Right lobe of liver (tissue), 6 donors: ENCODE data around the gene CYP2E1. TPM values are rescaled to one million over a fixed set of nuclear protein-coding genes. Genes with fewer than 3 reads are reported as not detected.
"Not testable (repeated sequence)": the region's sequence is repeated elsewhere in the genome, so short reads cannot be mapped to it uniquely, and the experiment has no call there.

Experiments used
- ATAC-seq, 4 donors: fragments of 200-7000 bp; cut with Tn5 transposase; one replicate each; pipeline ENCODE4 v1.9.1; 2020; ENCODE audit warnings: mild to moderate bottlenecking in 4 of 4, moderate library complexity in 4 of 4
- DNase-seq, 3 donors: peaks; one replicate each; pipeline ENCODE4 v3.0.0-alpha.2; 2020
- H3K27ac ChIP-seq, 3 donors: fragments of 200-600 bp; one replicate each; pipeline ENCODE4 v1.8.0; 2022
- H3K27me3 ChIP-seq, 2 donors: fragments of 200-600 bp; one replicate each; pipeline ENCODE4 v1.8.0; 2022
- H3K36me3 ChIP-seq, 4 donors: fragments of 200-600 bp; sonication (generic) in 1 of 4; one replicate each; pipeline versions ENCODE4 v1.5.1 to v1.8.0; 2017 to 2022; ENCODE audit warnings: control low read depth in 1 of 4
- H3K4me1 ChIP-seq, 4 donors: fragments of 200-600 bp; sonication (generic) in 1 of 4; one replicate each; pipeline versions ENCODE4 v1.5.1 to v1.8.0; 2017 to 2022; ENCODE audit warnings: control low read depth in 1 of 4
- H3K4me3 ChIP-seq, 3 donors: fragments of 200-600 bp; one replicate each; pipeline ENCODE4 v1.8.0; 2022
- H3K9me3 ChIP-seq, 4 donors: fragments of 200-600 bp; sonication (generic) in 1 of 4; one replicate each; pipeline versions ENCODE4 v1.5.1 to v1.8.0; 2017 to 2022; ENCODE audit warnings: control low read depth in 1 of 4
- CTCF ChIP-seq, 4 donors: fragments of 200-600 bp in 3 of 4; fragments of 450-650 bp in 1 of 4; IDR thresholded peaks; one replicate each; pipeline versions ENCODE4 v1.5.1 to v1.8.0; 2016 to 2022; ENCODE audit warnings: antibody characterized with exemption in 4 of 4, mild to moderate bottlenecking in 2 of 4
- POLR2A ChIP-seq: fragments of 450-650 bp; IDR thresholded peaks from one replicate; pipeline ENCODE4 v1.6.1; 2017; ENCODE audit warnings: antibody characterized with exemption, mild to moderate bottlenecking
- WGBS: methylation state at CpG from one replicate; pipeline ENCODE4 v1.1.6; 2018; ENCODE audit warnings: low coverage, low lambda C conversion rate; ENCODE audit not compliant: insufficient coverage; ENCODE audit errors: missing lambda C conversion rate; 5-methylcytosine and 5-hydroxymethylcytosine counted together
- intact Hi-C, 2 donors: fragments of 100-400 bp; cut with DNase I; formaldehyde crosslinking; loops; one replicate each; pipeline versions ENCODE4 v1.11.2 to v1.14.1; 2022
- total RNA-seq, 6 experiments: library from RNA; depleted of rRNA in 2 of 6; stranded (reverse); fragments of >200 nt in 2 of 6; fragmentation: NEBNext Ultra II Directional in 3 of 6; extraction: Animal tissue kit (Norgen Biotek cat#: 25700) in 3 of 6; gene quantifications; one replicate each; pipeline versions ENCODE4 v1.1.0 to v1.2.4, GENCODE V29; 2016 to 2023
- donor health status: DM: no; HTN: yes; CAD: no.
- donor health status: DM: no; HTN: no; CAD: no.
- donor health status: DM: no; HTN: no; CAD: no.
- donor health status: DM: no; HTN: yes; CAD: no.
- donor health status: DM: no; HTN: yes; CAD: no.

Gene CYP2E1
- total RNA-seq, 6 experiments from 2014 or later, result 1,651 to 5,193 (median 3,912) TPM

- H3K4me3 ChIP-seq, result no peak overlapping the region
- no peaks in the 10 kb centered on the region for H3K9me3 ChIP-seq
- peak in 2 of 4 donors; percentile 12 to 34 for ATAC-seq
- intact Hi-C loops, result no loop called here
- 60% methylated on average over 3 of the region's 7 CpGs for WGBS
- DNase-seq, result no peak
- no peak for TF ChIP-seq POLR2A
- TF ChIP-seq CTCF (IDR thresholded peaks at IDR 0.05), result no peak
- no peaks in the 10 kb centered on the region for H3K27me3 ChIP-seq
- peaks cover 0 to 93% (median 36%) of the 10 kb centered on the region in 4 donors for H3K36me3 ChIP-seq
- H3K27ac ChIP-seq, result no peak overlapping the region
- H3K4me1 ChIP-seq, result peaks cover 0 to 9% (median 0%) of the 10 kb centered on the region in 4 donors
Measured at GRCh38 chr10:133532871-133533270, 5.7 kb downstream of the CYP2E1 start.

GRCh38 chr10:133534417-133534816 is 7.3 kb downstream of the CYP2E1 start:
- H3K27me3 ChIP-seq, result no peaks in the 10 kb centered on the region
- peaks cover 0 to 93% (median 35%) of the 10 kb centered on the region in 4 donors for H3K36me3 ChIP-seq
- TF ChIP-seq POLR2A, result no peak
- TF ChIP-seq CTCF (IDR thresholded peaks at IDR 0.05), result no peak
- 67% methylated on average over 1 of the region's 7 CpGs for WGBS
- intact Hi-C loops, result no loop called here
- H3K4me1 ChIP-seq, result peaks cover 0 to 9% (median 0%) of the 10 kb centered on the region in 4 donors
- no peak overlapping the region for H3K27ac ChIP-seq
- ATAC-seq, result peak in 3 of 4 donors; percentile 7 to 34 (median 18)
- DNase-seq, result no peak
- no peak overlapping the region for H3K4me3 ChIP-seq
- H3K9me3 ChIP-seq, result no peaks in the 10 kb centered on the region

- DNase-seq (no peak), ATAC-seq (peak in 2 of 4 donors; percentile 0)
- intact Hi-C loops, result no loop called here
- H3K27me3 ChIP-seq, result no peaks in the 10 kb centered on the region
- 36% methylated on average over 4 of the region's 4 CpGs for WGBS
- no peaks in the 10 kb centered on the region for H3K9me3 ChIP-seq
- H3K4me3 ChIP-seq, result no peak overlapping the region
- H3K27ac ChIP-seq, result no peak overlapping the region
- no peaks in the 10 kb centered on the region for H3K4me1 ChIP-seq
- TF ChIP-seq POLR2A (no peak), CTCF (IDR thresholded peaks at IDR 0.05) (no peak)
- peaks cover 0 to 80% (median 31%) of the 10 kb centered on the region in 4 donors for H3K36me3 ChIP-seq
Measured at GRCh38 chr10:133536198-133536597, 9.0 kb downstream of the CYP2E1 start.

GRCh38 chr10:133537546-133538545 is 10.7 kb downstream of the CYP2E1 start:
- DNase-seq (no peak), ATAC-seq (no peak)
- H3K9me3 ChIP-seq, result no peaks in the 10 kb centered on the region
- TF ChIP-seq POLR2A (peak; percentile 27), CTCF (IDR thresholded peaks at IDR 0.05) (no peak)
- H3K27me3 ChIP-seq, result no peaks in the 10 kb centered on the region
- intact Hi-C loops, result no loop called here
- H3K4me3 ChIP-seq, result no peak overlapping the region
- no peaks in the 10 kb centered on the region for H3K4me1 ChIP-seq
- H3K27ac ChIP-seq, result peak overlapping the region in 1 of 3 donors; percentile 14
- WGBS, result 78% methylated on average over 3 of the region's 4 CpGs
- peaks cover 0 to 63% (median 22%) of the 10 kb centered on the region in 4 donors for H3K36me3 ChIP-seq

- 38% methylated on average over 6 of the region's 6 CpGs for WGBS
- DNase-seq, H3K4me1 ChIP-seq, H3K4me3 ChIP-seq, ATAC-seq, H3K27ac ChIP-seq, intact Hi-C loops, H3K9me3 ChIP-seq, H3K27me3 ChIP-seq: not testable (repeated sequence)
- peaks cover 0 to 31% (median 10%) of the 10 kb centered on the region in 4 donors for H3K36me3 ChIP-seq
Measured at GRCh38 chr10:133541441-133541975, 14.3 kb downstream of the CYP2E1 start.
